Activated CD8-positive, alpha-beta T cell treated with anti-CD3 and anti-CD28 coated beads, Interleukin-2, amount 10 ng/mL, durations not matched to agents 7 days and 5 days (primary cell): Measurements from ENCODE around the gene IL11RA. TPM values are rescaled to one million over a fixed set of nuclear protein-coding genes. Genes with fewer than 3 reads are reported as not detected.
A peak's percentile ranks its signal among the peaks of the same experiment; 100 is the strongest.

Experiments
- ATAC-seq: fragments of 150-1000 bp; cut with Tn5 transposase; one replicate; pipeline ENCODE4 v1.10.0; 2021; ENCODE audit warnings: moderate library complexity
- CTCF ChIA-PET: fragments of 350-600 bp; sonication (Branson Sonifier 250); formaldehyde crosslinking; loops from one replicate; lab custom pipeline; 2021; ENCODE audit warnings: antibody characterized with exemption; lab: Charles Lee
- POLR2A ChIA-PET: fragments of 350-600 bp; sonication (Branson Sonifier 250); formaldehyde crosslinking; loops from one replicate; lab custom pipeline; 2021; ENCODE audit warnings: antibody characterized with exemption; lab: Charles Lee
- DNase-seq: peaks from one replicate; pipeline ENCODE4 v3.0.0-alpha.2; 2020
- H3K27ac Mint-ChIP-seq: one replicate; pipeline ENCODE4 v1.8.0; 2021; ENCODE audit warnings: mild to moderate bottlenecking, mixed read lengths
- H3K27me3 Mint-ChIP-seq: one replicate; pipeline ENCODE4 v1.8.0; 2021; ENCODE audit warnings: low read depth, mixed read lengths
- H3K36me3 Mint-ChIP-seq: one replicate; pipeline ENCODE4 v1.8.0; 2021; ENCODE audit warnings: low read depth, mixed read lengths
- H3K4me1 Mint-ChIP-seq: one replicate; pipeline ENCODE4 v1.8.0; 2021; ENCODE audit warnings: low read depth, mixed read lengths
- H3K4me3 Mint-ChIP-seq: one replicate; pipeline ENCODE4 v1.8.0; 2021; ENCODE audit warnings: mild to moderate bottlenecking, mixed read lengths
- H3K9me3 Mint-ChIP-seq: one replicate; pipeline ENCODE4 v1.8.0; 2022; ENCODE audit warnings: mixed read lengths; ENCODE audit not compliant: insufficient read depth
- total RNA-seq, 2 experiments: library from RNA; stranded (reverse); gene quantifications; one replicate each; pipeline ENCODE4 v1.2.3, GENCODE V29; 2021

The IL11RA gene
- total RNA-seq, 2 experiments from 2014 or later: 33.0 to 38.8 TPM

DNA sequence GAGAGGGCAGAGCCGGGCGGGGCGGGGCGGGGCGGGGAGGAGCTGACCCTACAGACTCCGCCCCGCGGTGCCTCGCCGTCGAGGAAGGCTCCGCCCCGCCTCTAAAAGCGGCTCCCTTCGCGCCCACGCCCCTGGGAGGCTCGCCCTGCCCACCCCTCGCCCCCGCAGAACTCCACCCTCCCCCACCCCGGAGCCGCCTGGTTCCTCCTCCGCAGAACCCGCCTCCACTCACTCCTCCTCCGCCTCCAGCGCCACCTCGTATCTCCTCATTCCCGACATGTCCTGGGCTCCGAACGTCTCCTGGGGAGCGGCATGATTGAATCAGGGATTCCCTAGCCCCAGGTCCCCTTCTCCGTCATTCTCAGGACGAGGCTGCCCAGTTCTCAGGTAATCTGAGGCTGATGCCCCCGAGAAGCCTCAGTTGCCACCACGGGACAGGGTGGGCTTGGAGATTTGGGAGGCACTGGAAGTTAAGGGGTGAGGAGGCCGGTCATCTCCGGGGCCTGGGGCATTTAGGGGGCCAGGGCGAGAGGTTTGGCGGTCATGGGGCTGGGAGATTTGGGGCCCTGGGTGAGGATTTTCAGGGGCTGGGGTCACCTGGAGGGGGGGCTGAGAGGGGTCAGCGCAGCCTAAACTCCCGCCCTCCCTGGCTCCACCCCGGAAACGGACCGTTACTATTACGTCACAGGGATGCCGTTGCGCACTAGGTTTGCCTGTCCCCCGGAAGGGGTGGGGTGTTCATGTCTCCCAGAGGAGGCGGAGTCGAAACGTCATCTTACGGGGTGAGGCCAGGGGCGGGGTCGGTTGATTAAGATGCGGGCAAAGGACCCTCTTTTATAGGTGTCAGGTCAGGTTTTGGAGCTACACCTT lies 13.6 kb downstream of the IL11RA start:
- peak overlapping the region; percentile 84 for H3K4me3 Mint-ChIP-seq
- H3K27me3 Mint-ChIP-seq: peaks cover 2% of the 10 kb centered on the region
- POLR2A ChIA-PET: interaction anchor here (1.0 to 1.8 kb wide), 4 partner anchors 9 to 208 kb away, joined by 3 to 10 read pairs (median 5); partner anchors contain the start of genes GALT and SIGMAR1
- H3K9me3 Mint-ChIP-seq: peaks cover 5% of the 10 kb centered on the region
- ATAC-seq: peak; percentile 76
- peak; percentile 91 for DNase-seq
- H3K27ac Mint-ChIP-seq: peak overlapping the region; percentile 93
- CTCF ChIA-PET: interaction anchor here (1.0 to 6.3 kb wide), 11 partner anchors 7 to 53 kb away, joined by 3 to 86 read pairs (median 6); partner anchors contain the start of genes GALT, IL11RA, RPP25L and SIGMAR1
- peaks cover 18% of the 10 kb centered on the region for H3K36me3 Mint-ChIP-seq
- peaks cover 43% of the 10 kb centered on the region for H3K4me1 Mint-ChIP-seq

DNA sequence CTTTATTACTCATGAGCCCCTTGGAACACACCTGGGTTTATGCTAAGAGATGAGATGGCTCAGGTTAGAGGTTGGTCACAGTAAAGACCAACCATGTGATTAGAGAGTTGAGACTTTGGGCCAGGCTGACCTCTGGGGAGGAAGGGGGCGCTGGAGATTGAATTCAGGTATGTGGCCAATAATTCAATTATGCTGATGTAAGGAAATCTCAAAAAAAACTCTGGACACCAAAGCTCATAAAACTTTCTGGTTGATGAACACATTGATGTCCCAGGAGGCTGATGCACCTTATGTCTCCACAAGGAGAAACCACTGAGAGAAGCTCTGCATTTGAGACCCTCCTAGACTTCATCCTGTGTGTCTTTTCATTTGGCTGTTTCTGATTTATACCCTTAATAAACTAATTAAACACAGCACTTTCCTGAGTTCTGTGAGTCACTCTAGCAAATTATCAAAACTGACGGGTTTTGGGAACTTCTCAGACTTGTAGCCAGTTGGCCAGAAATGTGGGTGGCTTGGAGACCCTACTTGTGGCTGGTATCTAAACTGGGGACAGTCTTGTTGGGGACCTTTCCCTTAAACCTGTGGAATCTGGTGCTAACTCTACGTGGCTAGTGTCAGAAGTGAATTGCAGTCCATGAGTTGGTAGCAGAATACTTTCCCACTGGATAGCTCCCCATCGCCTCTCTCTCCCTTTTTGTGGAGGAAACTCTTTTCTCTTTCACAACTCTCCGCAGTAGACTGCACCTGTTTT lies 18.0 kb downstream of the IL11RA start:
- CTCF ChIA-PET: interaction anchor here (1.7 kb wide), 1 partner anchor 32 kb away, joined by 10 read pairs; no protein-coding TSS in a partner anchor
- no peak overlapping the region for H3K4me3 Mint-ChIP-seq
- H3K27me3 Mint-ChIP-seq: peaks cover 2% of the 10 kb centered on the region
- no peak overlapping the region for H3K27ac Mint-ChIP-seq
- POLR2A ChIA-PET: no interaction called here
- DNase-seq (no peak), ATAC-seq (no peak)
- H3K4me1 Mint-ChIP-seq: peaks cover 8% of the 10 kb centered on the region
- peaks cover 14% of the 10 kb centered on the region for H3K36me3 Mint-ChIP-seq
- peaks cover 5% of the 10 kb centered on the region for H3K9me3 Mint-ChIP-seq

DNA sequence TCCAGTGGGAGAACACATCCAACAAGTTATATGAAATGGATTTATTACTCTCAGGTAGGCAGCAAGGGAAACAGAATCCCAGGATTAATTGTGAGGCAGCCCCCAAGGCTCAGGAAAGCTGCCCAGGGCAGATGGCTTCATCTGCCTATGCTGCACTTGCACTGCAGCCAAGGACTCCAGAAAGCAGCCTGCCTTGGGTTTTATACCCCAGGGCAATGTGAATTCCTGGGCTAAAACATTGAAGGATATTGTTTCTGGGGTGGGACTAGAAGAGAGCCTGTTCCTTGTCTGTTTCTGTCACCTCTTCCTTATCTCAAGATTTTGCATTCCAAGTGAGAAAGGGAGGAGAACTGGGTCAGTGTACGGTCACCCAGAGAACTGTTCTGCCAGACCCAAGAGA lies 19.3 kb downstream of the IL11RA start:
- no peak for DNase-seq
- H3K27me3 Mint-ChIP-seq: peaks cover 2% of the 10 kb centered on the region
- POLR2A ChIA-PET: no interaction called here
- CTCF ChIA-PET: no interaction called here
- peaks cover 5% of the 10 kb centered on the region for H3K4me1 Mint-ChIP-seq
- H3K36me3 Mint-ChIP-seq: peaks cover 14% of the 10 kb centered on the region
- H3K4me3 Mint-ChIP-seq: no peak overlapping the region
- H3K9me3 Mint-ChIP-seq: peaks cover 5% of the 10 kb centered on the region
- H3K27ac Mint-ChIP-seq: no peak overlapping the region
- no peak for ATAC-seq

DNA sequence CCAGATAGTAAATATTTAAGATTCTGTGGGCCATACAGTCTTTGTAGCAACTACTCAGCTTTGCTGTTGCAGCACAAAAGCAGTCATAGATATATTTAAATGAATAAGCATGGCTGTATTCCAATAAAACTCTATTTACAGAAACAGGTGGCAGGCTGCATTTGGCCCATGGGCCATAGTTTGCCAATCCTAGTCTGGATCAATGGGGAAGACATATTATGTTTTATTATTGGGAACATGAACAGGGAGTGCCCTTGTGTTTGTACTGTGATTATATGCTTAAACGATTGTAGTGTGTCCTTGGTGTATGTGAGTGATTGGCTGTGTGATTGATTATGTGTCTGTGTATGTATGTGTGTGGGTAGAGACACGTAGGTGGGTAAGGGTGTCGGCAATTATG lies 22.5 kb downstream of the IL11RA start:
- no peak overlapping the region for H3K27ac Mint-ChIP-seq
- peaks cover under 1% of the 10 kb centered on the region for H3K9me3 Mint-ChIP-seq
- DNase-seq: no peak
- no peaks in the 10 kb centered on the region for H3K27me3 Mint-ChIP-seq
- no peak overlapping the region for H3K4me3 Mint-ChIP-seq
- H3K4me1 Mint-ChIP-seq: no peaks in the 10 kb centered on the region
- CTCF ChIA-PET: interaction anchor here (1.1 to 5.1 kb wide), 2 partner anchors 28 to 225 kb away, joined by 3 to 47 read pairs; no protein-coding TSS in a partner anchor
- POLR2A ChIA-PET: no interaction called here
- no peak for ATAC-seq
- peaks cover 4% of the 10 kb centered on the region for H3K36me3 Mint-ChIP-seq

DNA sequence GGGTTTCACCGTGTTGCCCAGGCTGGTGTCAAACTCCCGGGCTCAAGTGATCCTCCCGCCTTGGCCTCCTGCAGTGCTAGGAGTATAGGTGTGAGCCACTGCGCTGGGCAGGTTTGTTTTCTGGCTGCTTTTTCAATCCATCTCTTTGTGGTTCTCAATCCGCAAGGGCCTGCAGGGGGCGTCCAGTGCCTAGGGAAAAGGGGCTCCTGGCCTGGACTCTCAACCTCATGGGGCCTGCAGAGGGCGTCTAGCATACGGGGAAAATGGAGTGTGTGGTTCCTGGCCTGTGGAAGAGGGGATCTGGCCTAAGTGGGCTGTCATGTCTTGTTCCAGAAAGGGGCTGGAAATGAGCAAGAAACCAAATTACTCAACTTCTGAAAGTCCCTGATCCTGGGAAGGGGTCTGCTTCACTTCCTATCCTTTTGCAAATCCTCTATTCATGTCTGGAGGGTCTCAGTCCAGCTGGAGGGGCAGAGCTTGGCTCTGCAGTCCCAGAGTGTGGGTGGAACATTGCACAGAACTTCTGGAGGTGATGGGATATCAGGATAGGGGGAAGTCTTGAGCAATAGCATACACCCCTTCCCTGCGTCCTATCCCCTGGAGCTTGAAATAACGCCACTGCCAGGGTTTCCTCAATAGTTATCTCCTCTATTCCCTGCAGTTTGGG lies 23.2 kb downstream of the IL11RA start:
- ATAC-seq (peak; percentile 85), DNase-seq (peak; percentile 71)
- H3K4me3 Mint-ChIP-seq: no peak overlapping the region
- H3K27ac Mint-ChIP-seq: no peak overlapping the region
- H3K9me3 Mint-ChIP-seq: no peaks in the 10 kb centered on the region
- no peaks in the 10 kb centered on the region for H3K4me1 Mint-ChIP-seq
- CTCF ChIA-PET: interaction anchor here (0.9 to 5.1 kb wide), 4 partner anchors 27 to 224 kb away, joined by 3 to 47 read pairs (median 4); partner anchors contain the start of gene GALT
- POLR2A ChIA-PET: no interaction called here
- no peaks in the 10 kb centered on the region for H3K27me3 Mint-ChIP-seq
- H3K36me3 Mint-ChIP-seq: no peaks in the 10 kb centered on the region

DNA sequence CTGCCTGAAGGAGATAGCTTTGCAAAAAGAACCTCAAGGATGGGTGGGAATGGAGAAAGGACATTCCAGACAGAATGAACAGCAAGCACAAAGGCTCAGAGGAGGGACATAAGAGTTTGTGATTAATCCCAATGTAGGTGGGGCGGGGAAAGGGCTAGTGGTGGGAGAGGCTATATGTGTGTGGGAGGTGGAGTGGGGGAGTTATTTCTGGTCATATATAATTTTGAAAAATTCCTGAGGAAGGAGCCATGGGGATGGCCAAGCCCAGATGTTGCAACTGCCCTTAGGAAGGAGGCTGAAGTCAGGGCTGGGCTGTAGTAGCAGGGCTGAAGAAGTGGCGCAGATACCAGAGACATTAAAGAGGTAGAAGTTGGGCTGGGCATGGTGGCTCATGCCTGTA lies 23.9 kb downstream of the IL11RA start:
- ATAC-seq (no peak), DNase-seq (no peak)
- Mint-ChIP-seq H3K4me3 (no peak overlapping the region), H3K9me3 (no peaks in the 10 kb centered on the region), H3K4me1 (no peaks in the 10 kb centered on the region), H3K27ac (no peak overlapping the region), H3K27me3 (no peaks in the 10 kb centered on the region), H3K36me3 (no peaks in the 10 kb centered on the region)
- ChIA-PET CTCF (interaction anchor here (1.5 to 5.1 kb wide), 2 partner anchors 26 to 42 kb away, joined by 3 to 47 read pairs; no protein-coding TSS in a partner anchor), POLR2A (no interaction called here)

DNA sequence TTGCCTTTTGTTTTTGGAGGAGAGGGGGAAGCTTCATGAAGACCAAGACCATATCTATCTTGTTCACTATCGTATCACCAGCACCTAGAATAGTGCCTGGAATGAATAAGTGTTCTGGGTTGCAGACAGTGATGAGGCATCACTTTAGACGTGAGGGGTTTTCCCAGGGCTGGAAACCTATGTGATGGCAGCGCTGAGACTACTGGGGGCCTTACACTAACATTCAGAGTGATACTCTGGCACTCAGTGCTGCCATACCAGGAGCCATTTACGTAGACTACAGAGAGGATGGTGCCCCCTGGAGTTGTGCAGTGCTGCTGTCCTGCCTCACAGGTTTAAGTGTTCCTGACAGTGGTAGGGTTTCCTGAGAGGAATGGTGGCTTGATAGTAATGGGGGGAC lies 32.2 kb downstream of the IL11RA start:
- no peaks in the 10 kb centered on the region for H3K4me1 Mint-ChIP-seq

DNA sequence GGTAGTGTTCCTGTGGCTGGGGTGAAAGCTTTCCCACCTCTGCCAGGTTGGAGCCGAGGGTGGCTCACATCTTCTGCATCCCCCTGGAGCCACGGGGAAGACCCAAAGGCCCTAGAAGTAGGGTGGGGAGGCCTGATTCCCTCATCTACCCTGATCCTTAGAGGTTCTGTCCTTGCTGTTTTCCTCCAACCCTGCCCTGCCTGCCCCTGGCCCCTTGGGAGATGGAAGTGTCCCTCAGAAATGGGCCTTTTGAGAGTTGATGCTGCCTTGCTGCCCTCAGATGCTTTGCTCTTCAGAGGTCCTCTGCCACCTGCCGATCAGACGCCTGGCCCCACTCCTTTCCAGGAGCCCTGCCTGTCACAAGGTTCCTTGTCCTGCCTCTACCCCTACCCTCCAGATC lies 32.8 kb downstream of the IL11RA start:
- Mint-ChIP-seq H3K36me3 (no peaks in the 10 kb centered on the region), H3K9me3 (no peaks in the 10 kb centered on the region)
- CTCF ChIA-PET: interaction anchor here (3.0 kb wide), 1 partner anchor 18 kb away, joined by 12 read pairs; no protein-coding TSS in a partner anchor

More for the DNA sequence above, 32.2 kb downstream of the IL11RA start:
- Mint-ChIP-seq H3K27me3 (no peaks in the 10 kb centered on the region), H3K9me3 (no peaks in the 10 kb centered on the region), H3K27ac (no peak overlapping the region), H3K36me3 (no peaks in the 10 kb centered on the region), H3K4me3 (no peak overlapping the region)
- DNase-seq: no peak
- ATAC-seq: no peak
- POLR2A ChIA-PET: no interaction called here
- CTCF ChIA-PET: interaction anchor here (1.0 kb wide), 1 partner anchor 18 kb away, joined by 3 read pairs; no protein-coding TSS in a partner anchor

DNA sequence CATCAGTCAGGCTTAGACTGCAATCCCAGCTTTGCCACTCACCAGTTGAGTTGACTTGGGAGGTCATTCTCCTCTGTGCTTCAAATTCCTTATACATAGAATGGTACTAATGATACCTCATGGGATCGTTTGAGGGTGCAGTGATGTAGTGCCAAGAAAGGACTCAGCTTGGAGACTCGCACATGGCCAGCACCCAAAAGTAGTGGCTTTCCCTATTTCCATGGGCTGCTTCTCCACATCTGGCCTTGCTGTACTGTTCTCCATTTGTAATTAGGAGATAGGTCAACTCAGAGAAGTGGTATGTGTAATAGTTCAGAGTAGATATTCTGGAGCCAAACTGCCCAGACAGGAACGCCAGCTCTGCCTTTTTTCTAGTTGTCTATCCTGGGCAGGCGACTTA lies 33.6 kb downstream of the IL11RA start:
- Mint-ChIP-seq H3K27me3 (no peaks in the 10 kb centered on the region), H3K4me3 (no peak overlapping the region), H3K36me3 (no peaks in the 10 kb centered on the region), H3K4me1 (no peaks in the 10 kb centered on the region), H3K9me3 (no peaks in the 10 kb centered on the region), H3K27ac (no peak overlapping the region)
- ChIA-PET CTCF (interaction anchor here (0.6 to 3.0 kb wide), 3 partner anchors 17 to 82 kb away, joined by 3 to 12 read pairs (median 3); no protein-coding TSS in a partner anchor), POLR2A (interaction anchor here (1.2 kb wide), 1 partner anchor 17 kb away, joined by 4 read pairs; no protein-coding TSS in a partner anchor)
- no peak for DNase-seq
- no peak for ATAC-seq

More for the DNA sequence above, 32.8 kb downstream of the IL11RA start:
- Mint-ChIP-seq H3K4me3 (no peak overlapping the region), H3K27me3 (no peaks in the 10 kb centered on the region), H3K4me1 (no peaks in the 10 kb centered on the region), H3K27ac (no peak overlapping the region)
- DNase-seq (no peak), ATAC-seq (no peak)
- POLR2A ChIA-PET: no interaction called here

DNA sequence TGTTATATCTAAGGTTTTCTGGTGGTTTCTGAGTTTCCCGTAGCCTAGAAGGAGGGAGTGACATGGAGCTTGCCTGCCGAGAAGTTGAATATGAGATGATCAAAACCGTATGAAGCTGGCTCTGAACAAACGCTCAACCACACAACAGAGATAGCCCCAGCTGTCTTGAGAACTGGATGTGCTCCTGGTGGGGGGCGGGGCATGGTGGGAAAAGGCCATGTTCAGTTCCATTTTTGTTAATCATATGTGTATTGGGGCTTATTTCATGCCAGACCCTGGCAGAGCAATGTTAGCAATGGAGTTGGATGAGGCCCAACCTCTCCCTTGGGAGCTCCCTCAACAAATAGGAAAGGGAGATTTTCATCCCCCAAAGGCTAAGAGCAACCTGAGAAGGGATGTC lies 34.2 kb downstream of the IL11RA start:
- H3K9me3 Mint-ChIP-seq: no peaks in the 10 kb centered on the region
- H3K27ac Mint-ChIP-seq: no peak overlapping the region
- no peak overlapping the region for H3K4me3 Mint-ChIP-seq
- ATAC-seq (no peak), DNase-seq (no peak)
- no peaks in the 10 kb centered on the region for H3K4me1 Mint-ChIP-seq
- POLR2A ChIA-PET: interaction anchor here (1.2 kb wide), 1 partner anchor 17 kb away, joined by 4 read pairs; no protein-coding TSS in a partner anchor
- H3K27me3 Mint-ChIP-seq: no peaks in the 10 kb centered on the region
- CTCF ChIA-PET: interaction anchor here (0.6 to 3.0 kb wide), 4 partner anchors 9 to 82 kb away, joined by 3 to 12 read pairs (median 3); no protein-coding TSS in a partner anchor
- no peaks in the 10 kb centered on the region for H3K36me3 Mint-ChIP-seq

DNA sequence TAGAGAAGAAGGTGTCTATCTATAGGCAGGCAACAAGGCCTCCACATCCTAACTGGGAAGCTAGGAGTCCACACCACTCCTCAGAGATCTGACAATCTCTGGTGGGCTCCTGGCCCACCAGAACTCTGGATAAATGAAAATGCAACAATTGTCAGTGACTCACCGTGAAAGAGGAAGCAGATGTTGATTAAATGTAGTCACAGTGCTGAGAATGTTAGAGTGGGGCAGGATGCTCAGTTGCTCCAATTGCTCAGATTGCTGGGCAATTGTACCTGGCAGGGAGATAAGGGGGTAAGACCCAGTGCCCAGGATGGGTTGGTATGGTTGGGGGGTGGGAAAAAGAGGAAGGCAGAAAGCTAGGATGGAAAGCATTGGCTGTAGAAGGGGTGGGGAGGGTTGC lies 34.7 kb downstream of the IL11RA start:
- no peaks in the 10 kb centered on the region for H3K36me3 Mint-ChIP-seq
- H3K27me3 Mint-ChIP-seq: no peaks in the 10 kb centered on the region
- no peaks in the 10 kb centered on the region for H3K9me3 Mint-ChIP-seq
- H3K27ac Mint-ChIP-seq: no peak overlapping the region
- no peaks in the 10 kb centered on the region for H3K4me1 Mint-ChIP-seq
- DNase-seq (no peak), ATAC-seq (no peak)
- ChIA-PET POLR2A (interaction anchor here (1.2 kb wide), 1 partner anchor 16 kb away, joined by 4 read pairs; no protein-coding TSS in a partner anchor), CTCF (interaction anchor here (0.7 to 3.0 kb wide), 3 partner anchors 8 to 83 kb away, joined by 3 to 12 read pairs (median 3); no protein-coding TSS in a partner anchor)
- no peak overlapping the region for H3K4me3 Mint-ChIP-seq
